Stimulated activated CD4-positive, alpha-beta T cell treated with anti-CD3 and anti-CD28 coated beads, Interleukin-1b, Interleukin-23, amount 100 ng/mL, for 24 hours (primary cell): ENCODE data around the gene PRELID1.
A peak's percentile ranks its signal among the peaks of the same experiment; 100 is the strongest.

ENCODE experiments used
- DNase-seq, 4 experiments: peaks; one replicate each; pipeline ENCODE4 v3.0.0-alpha.2; 2020; ENCODE audit warnings: low read depth in 4 of 4, low spot score in 1 of 4

PRELID1 gene

DNA sequence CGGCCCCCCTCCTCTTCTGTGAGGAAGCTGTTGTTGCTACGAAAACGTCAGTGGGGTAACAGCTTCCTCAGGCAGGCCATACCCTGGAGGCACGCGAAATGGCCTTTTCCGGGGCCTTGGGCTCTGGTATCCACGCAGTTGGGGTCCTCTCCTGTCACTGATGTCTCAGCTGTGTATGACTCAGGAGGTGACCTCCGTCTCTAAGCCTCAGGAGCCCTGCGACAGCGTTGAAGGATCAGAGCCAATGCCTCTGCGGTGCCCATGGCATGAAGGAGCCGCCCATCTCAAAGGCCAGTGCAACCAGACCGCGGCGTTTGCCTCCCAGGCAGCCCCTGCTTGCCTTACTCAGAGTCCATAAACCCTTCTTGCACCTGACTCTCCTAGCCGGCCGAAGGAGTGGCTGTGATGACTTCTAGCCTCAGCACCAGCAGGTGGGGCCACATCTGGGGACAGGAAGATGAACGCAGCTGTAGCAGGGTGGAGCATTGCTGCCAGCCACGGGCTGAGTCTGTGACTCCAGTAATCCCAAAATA is 9.1 kb downstream of the PRELID1 start:
- peak in 1 of 4 experiments; percentile 45 for DNase-seq

DNA sequence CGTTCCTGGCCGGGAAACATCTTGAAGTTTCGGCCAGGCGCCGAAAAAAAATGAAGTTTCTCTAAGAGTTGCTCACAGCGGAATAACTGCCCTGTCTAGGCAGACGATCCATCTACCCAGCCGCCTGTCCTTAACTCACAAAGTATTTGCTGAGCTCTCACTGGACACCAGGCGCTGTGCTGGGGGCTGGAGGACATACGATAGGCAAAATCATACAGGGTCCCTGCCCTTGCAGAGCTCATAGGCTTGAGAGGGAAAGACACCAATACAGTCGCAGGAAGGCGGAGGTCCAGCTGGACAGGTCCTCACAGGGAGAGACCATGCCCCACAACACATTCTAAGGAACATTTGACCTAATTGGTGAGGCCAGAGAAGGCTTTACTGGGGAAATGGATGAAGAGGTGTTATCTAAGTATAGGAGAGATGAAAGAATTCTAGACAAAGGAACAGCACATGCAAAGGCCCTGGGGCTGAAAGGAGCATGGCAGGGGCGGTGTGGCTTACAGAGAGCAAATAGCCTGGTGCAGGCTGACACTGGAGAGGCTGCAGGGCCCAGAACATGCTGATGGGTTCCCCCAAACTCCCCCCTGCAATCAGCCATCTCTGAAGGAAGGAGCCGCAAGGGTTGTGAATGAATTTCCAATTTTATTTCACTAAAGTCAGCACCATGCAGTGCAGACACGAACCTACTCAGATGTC is 10.1 kb downstream of the PRELID1 start:
- DNase-seq = no peak

DNA sequence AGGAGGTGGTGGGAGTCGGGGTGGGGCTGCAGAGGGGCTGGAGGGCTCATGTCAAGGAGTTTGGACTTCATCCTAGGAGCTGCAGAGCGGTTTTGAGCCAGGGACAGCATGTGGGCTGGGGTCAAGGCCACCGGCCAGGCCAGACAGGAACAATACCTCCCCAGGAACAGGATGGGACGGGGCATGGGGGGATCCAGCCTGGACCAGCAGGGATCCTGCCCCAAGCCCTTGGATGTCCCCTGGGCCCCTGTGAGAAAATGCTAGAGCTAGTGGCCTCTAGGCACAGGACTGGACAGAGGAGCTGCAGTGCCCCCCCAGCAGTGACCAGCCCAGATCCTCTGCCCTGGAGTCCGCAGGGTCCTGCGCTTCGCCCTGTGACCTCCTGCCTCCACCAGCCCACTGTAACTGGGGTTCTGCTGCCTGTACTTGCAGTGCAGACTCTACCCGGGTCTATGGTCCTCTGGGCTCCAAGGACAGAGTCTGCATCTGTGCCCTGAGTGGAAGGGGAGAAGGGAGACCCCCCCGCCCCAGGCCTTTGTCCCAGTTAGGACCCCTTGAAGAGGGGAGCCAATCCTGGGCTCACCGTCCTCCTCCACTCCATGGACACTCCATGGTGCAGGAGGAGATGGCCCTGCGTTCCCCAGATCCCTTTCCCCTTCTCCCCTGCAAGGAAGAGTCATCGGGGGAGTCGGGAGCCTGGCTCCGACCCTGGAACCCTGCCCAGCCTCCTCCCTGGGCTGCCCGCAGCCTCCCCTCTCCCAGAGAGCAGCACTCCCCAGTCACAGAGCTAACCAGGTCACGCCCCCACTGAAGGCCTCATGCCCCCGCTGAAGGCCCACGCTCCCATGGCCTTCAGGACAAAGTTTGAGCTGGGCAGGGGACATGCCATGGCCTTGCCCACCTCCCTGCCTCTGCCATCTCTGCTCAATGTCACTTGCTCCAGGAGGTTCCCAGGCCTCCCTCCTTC is 11.1 kb downstream of the PRELID1 start:
- no peak for DNase-seq

DNA sequence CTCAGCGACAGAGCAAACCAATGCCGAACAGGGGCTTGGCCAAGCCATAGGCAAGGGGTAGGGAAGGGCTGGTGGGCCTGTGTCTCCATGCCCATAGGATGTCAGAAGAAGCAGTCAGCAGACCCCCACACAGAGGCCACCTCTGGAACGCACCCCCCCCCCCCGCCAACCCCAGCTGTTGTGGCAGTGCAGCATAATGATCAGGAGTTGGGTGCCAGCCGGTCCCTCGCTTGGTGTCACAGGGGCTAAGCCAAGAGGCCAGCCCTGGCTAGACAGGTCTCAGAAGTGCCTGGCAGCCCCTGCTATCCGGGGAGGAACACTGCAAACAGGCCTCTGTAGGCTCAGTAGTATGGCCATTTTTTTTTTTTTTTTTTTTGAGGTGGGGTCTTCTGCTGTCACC is 11.8 kb downstream of the PRELID1 start:
- DNase-seq = no peak

DNA sequence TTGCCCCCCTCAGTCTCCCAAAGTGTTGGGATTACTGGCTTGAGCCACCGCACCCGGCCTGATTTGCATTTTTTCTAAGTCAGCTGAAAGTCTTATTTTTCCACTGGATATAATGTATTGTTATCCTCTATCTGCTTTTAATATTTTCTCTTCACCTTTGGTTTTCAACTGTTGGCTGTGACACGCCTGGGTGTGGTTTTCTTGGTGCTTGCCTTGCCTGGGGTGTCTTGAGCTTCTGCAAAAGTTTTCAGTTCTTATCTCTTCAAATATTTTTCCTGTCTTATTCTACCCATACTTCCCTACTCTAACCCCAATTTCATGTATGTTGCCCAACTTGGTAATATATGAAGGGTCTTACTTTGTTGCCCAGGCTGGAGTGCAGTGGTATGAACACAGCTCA is 12.4 kb downstream of the PRELID1 start:
- DNase-seq = no peak

DNA sequence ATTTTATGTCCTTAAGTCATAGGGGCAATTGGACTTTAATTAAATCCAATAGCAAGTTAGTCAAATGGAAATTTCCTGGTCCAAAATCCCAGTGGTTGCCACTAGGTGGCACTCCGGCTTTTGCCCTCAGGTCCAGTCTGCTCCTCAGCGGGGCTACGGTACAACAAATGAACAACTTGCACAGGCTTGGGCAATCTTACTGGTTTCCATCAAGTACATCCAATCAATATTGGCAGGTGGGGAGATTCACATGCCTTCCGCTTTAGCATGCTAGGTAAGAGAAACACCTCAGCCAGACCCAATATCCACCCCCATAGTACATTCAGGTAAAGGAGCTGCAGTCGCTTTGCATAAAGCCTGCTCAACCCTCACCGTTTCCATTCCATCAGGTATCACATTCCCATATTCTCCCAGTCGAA is 14.4 kb downstream of the PRELID1 start:
- DNase-seq = peak in 3 of 4 experiments; percentile 44 to 58 (median 55)

DNA sequence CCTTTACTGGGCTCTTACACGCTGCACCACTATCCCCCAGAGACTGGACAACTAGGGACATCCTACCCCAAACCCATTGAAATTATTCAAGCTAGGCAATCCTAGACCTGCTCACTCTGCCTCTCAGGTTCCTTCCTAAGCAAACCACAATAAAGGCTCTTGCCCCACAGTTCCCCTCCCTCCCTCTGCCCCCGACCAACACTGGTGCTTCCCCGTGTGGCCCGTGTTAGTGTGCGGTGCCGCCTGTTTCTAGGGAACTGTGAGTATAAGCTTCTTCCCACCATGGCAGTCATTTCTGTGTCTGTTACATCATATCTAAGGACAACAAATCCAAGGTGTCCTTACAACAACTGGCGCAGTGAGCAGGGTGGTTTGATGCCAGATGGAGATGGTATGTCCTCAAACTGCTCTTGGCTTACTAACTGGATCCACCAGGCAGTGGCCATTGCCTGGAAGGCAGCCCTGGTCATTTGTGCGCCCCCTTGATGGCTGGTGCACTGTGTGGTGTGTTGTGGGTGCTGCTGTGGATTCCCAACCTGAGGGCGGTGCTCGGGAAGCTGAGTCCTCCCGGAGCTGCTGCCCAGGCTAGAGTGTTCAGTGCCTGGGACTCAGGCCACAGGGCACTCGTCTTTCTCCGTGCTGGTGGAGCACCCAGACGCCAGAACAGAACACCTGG is 16.5 kb downstream of the PRELID1 start:
- no peak for DNase-seq

DNA sequence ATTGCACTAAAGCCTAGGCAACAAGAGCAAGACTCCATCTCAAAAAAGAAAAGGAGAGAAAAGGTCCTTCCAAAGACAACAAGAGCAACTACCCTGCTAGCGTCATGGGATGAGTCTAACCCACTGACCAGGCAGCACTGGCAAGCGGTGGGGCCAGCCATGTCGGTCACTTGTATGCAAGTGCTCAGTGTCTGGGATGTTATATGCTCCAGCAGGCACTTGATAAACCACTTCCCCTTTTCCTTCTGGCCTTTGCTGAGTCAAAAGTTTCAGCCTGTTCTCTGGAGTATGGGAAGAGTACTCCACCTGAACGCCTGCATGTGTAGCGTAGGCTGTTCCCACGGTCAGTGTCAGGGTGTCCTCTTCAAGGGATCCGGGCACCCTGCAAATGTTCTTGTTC is 17.3 kb downstream of the PRELID1 start:
- DNase-seq = no peak

DNA sequence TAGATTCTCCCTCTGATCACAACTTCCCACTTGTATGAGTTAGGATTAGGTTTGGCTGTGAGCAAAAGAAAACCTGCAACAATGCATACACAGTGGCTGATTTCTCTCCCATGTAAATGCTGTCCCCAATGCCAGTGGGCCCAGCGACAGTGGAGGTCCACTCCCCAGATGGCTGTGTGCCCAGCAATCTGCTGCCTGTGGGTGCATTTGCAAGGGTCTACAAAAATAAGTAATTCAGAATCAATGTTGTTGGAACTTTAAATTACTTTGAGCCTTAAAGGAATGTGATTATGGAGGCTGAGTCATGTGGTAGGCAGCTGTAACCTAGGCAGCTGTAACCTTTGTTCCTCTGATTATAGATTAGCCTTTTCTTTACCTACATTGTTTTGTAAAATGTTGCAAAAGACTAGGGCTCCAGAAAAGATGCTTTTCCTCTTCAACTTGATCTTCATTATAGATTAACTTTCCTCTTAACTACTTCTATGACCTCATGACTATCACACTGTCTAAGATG is 22.3 kb downstream of the PRELID1 start:
- DNase-seq = no peak

DNA sequence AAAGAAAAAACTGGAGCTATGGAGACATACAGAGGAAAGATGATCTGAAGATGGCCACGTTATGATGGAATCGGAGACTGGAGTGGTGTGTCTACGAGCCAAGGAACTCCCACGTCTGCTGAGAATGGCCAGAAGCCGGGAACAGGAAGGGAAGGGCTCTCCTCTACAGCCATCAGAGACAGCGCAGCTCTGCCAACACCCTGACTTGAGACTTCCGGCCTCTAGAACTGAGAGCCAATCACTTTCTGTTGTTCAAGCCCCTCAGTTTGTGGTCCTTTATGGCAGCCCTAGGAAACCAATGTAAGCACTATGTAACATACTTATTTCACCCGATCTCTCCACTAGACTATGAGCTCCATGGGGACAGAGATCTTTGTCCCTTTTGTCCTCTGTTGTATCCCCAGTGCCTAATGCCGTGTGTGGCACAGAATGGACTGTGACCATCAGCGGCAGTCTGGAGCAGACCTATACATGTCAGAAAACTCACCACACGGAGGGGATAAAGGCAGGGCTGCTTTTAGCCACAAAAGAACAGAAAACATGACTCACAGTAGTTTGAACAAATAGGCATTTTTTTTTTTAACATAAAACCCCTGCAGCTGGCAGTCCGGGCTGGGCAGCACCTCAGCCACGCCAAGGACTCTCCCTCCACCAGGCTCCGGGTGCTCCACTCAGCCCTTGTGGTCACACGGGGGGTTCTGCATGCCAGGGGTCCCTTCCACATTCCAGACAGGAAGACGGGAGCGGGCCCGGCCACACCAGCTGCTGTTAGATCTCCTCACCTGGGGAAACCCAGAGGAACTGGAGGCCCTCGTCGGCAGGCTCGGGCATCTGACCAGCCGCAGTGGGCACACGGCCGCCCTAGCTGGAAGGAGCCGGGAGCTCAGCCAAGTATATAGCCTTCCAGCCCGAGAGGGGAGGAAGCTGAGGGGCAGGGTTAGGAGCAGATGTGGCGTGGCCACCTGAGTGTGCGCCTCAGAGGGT is 24.2 kb downstream of the PRELID1 start:
- no peak for DNase-seq

DNA sequence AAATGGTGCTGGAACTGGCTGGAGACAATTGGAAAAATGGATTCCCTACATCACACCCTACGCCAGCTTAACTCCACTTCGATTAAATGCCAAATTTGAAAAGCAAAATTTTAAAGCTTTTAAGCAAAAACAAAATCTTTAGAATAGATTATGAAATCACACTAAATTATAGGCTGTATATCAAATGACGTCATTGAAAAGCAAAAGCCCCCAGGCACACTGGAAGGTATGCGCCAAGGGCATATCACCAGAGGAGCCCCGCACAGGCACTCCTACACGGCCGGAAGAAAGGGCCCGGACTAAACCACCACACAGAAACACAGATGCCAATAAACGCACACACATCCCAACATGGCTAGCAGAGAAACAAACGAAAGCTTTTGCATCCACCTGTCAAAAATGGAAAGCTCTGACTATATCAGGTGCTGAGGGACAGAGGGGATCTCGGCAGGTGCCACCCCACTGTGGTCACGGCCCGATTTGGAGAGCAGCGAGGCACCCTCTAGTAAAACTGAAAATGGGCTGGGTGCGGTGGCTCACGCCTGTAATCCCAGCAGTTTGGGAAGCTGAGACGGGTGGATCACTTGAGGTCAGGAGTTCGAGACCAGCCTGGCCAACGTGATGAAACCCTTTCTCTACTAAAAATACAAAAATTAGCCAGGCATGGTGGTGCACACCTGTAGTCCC is 25.1 kb downstream of the PRELID1 start:
- no peak for DNase-seq

DNA sequence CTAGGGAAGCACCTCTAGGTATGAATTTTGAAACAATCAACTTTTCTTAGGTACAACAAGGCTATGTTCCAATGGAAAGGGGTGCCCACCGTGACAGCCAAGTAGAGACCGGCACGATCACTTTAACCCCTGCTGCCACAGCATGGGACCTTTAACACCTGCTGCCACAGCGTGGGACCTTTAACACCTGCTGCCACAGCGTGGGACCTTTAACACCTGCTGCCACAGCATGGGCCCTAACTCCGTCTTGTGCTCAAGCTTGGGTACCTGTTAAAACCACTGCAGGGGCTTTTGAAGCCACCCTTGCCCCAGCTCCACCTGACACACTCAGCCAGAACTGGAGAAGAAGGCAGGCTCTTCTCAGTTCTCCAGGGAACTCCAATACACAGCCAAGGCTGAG is 26.3 kb downstream of the PRELID1 start:
- DNase-seq = no peak

DNA sequence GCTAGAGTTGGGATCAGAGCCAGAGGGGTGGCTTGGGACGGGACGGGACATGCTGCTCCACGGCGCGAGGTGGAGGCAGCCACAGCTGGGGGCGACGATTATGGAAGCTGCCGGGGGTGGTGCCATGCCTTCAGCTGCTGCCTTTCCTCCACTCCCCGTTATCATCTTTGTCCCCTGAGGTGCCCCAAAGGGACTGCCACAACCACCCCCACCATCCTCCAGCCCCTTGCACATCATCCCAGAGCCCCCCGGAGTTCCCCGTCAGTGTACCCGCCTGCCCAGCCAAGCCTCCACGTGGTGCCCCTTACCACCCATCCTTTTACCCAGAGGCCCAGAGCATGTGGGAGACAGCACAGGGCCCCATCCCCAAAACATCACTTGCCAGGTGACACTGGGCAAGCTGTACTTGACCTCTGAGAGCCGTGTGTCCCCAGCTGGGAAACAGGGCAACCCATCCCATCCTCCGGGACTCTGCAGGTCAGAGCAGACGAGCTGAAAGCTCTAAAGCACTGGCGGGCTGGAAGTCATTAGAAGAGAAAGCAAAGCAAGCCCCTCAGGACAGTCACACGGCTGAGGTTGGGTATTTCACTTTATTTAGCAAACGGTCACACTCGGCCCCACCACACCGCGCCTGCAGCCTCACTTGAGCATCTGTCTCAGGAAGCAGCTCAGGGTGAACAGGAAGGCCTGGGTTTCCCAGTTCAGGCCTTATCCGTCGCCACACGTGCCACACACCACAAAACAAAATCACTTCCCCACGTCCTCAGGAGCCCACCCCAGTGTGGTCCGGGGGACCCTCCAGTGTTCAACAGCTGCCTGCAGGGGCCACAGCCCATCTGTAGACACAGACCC is 27.6 kb downstream of the PRELID1 start:
- no peak for DNase-seq

DNA sequence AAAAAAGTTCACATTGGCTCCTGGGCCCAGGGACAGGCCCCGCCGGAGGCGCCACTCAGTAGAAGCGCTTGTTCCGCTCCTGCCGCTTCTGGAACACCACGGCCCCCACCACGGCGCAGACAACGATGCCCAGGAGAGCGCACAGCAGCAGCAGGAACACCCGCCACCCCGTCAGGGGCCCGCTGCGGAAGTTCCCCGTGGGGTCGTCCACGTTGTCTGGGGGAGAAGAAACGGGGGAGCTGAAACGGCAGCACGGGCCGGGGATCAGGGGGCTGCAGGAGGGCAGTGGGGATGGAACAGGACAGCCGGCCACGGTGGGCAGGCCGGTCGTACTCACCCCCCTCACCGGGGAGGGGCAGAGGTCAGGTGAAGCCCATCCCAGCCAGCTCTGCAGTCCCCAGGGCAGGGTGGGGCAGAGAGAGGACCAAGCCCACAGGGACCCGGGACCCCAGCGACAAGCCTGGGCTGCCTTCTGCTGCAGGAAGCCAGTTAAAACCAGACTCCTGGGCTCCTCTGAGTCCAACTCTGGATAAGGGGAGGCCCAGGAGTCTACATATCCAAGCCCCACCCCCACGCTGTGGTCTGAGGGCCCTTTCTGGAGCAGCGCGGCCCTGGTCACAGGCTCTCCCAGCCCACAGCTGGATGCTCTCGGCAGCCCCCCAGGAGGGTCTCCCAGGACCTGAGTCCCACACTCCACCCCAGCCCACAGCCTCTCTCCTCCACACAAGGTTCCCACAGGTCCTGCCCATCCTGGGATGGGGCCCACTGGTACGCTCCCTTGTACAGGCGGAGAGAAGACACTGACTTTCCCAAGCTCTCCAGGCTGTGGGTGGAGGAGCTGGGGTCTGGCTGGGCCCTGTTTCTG is 28.7 kb downstream of the PRELID1 start:
- DNase-seq = no peak

DNA sequence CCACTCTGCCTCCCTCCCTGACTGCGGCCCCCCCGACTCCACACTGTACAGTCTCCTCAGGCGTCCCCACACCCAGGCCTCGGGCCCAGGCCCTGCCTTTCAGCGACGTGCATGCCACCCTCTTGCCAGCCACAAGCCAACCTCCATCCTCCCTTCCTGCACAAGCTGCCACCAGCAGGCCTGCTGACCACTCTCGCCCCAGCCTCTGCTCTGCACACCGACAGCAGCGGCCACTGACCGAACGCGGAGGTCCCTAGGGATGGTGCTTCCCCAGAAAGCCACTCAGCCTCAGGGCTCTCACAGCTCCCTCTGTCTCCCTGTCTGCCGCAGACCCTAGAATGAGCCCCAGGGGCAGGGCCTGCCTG is 29.3 kb downstream of the PRELID1 start:
- no peak for DNase-seq

DNA sequence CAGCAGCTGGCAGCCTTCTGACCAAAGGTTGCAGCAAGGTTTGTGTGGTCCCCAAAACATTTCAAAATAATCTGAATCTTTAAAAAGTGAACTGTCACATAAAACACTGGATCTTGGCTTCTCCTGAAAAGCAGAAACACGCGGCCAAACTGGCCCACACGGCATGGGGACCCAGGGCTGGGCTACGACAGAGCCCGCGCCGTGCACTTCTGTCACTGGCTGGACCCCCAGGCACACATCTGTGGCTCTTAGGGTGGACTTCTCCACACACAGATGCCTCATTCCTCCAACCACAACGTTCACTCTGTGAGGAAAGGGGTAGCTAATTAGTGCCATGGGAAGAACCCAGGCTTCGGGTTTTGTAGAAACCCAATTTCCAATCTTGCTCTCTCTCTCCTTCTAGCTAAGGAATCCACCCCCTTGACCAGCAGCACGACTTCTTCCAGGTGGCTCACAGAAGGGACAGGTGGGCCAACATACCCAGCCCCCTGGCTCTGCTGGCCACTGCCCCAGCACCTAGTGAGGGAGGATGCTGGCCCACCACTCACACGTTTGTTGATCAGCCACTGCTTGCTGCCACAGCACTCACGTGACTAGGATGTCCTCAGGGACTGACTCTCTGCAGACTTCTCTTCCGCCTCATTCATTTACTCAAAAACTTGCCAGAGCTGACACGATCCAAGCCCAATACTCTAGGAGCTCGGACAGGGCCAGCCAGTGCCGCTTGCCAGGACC is 30.0 kb downstream of the PRELID1 start:
- DNase-seq = no peak

DNA sequence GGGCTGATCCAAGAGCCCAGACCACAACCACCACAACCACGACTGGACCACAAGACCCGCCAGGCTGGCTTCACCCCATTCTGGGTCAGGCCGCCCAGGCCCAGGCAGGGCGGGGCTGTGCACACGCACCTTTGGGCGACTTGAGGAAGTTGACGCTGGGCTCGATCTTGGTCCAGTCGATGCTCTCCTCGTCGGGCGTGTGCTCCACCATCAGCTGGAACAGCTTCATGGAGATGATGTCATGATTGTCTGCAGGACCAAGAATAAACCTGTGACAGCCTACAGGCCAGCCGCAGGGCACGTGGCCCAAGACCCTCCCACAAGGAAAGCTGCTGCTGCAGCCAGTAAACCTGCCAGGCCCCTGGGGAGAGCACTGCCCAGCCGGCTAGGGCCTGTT is 30.6 kb downstream of the PRELID1 start:
- no peak for DNase-seq
